AG04450 (cell line): ENCODE data around the gene DCXR. TPM values are rescaled to one million over a fixed set of nuclear protein-coding genes. Genes with fewer than 3 reads are reported as not detected.

Source experiments
- CTCF ChIA-PET: fragments of 300-600, 350-600 bp; formaldehyde crosslinking; extraction: SDS; loops from one replicate; lab custom pipeline; 2022; ENCODE audit warnings: antibody characterized with exemption, inconsistent platforms; lab: Charles Lee
- POLR2A ChIA-PET: fragments of 350-600 bp; formaldehyde crosslinking; extraction: SDS; loops from one replicate; lab custom pipeline; 2021; ENCODE audit warnings: antibody characterized with exemption, inconsistent platforms; lab: Yijun Ruan, JAX
- DNase-seq: peaks from one replicate; pipeline ENCODE4 v3.0.0-alpha.2; 2011; ENCODE audit warnings: low read depth, low spot score
- H3K27ac ChIP-seq: one replicate; pipeline ENCODE4 v1.5.1; 2012; ENCODE audit warnings: low read depth, low read length, control low read depth
- H3K27me3 ChIP-seq: one replicate; pipeline ENCODE4 v1.6.0; 2012; ENCODE audit warnings: low read length; ENCODE audit not compliant: control insufficient read depth, insufficient read depth
- H3K4me3 ChIP-seq: 2 replicates; pipeline ENCODE4 v1.5.1; 2011; ENCODE audit warnings: mild to moderate bottlenecking, low read depth, low read length, control low read depth
- H3K9me3 ChIP-seq: 2 replicates; pipeline ENCODE4 v1.5.1; 2012; ENCODE audit warnings: low read length; ENCODE audit not compliant: control insufficient read depth, insufficient read depth
- polyA plus RNA-seq: library from polyadenylated mRNA; depleted of rRNA; stranded (reverse); fragments of >200 nt; gene quantifications from 2 replicates; pipeline ENCODE4 v1.2.3, GENCODE V29; 2011
- TF ChIP-seq, protein P1 (sequence below): IDR thresholded peaks from 2 replicates; pipeline ENCODE4 v1.5.1; 2011; ENCODE audit warnings: low read depth, low read length, control low read depth, inconsistent platforms

The DCXR gene
- polyA plus RNA-seq, 1 experiment, result 35.5 TPM

GRCh38 chr17:81994593-81995462 is 42.7 kb downstream of the DCXR start:
- Histone ChIP-seq H3K27me3 (no peaks in the 10 kb centered on the region), H3K4me3 (no peak overlapping the region), H3K27ac (no peak overlapping the region), H3K9me3 (peaks cover 18% of the 10 kb centered on the region)
- ChIA-PET POLR2A (interaction anchor here (0.6 to 0.7 kb wide), 2 partner anchors 9 to 1858 kb away, joined by 5 read pairs; no protein-coding TSS in a partner anchor), CTCF (no interaction called here)
- TF ChIP-seq, protein P1, sequence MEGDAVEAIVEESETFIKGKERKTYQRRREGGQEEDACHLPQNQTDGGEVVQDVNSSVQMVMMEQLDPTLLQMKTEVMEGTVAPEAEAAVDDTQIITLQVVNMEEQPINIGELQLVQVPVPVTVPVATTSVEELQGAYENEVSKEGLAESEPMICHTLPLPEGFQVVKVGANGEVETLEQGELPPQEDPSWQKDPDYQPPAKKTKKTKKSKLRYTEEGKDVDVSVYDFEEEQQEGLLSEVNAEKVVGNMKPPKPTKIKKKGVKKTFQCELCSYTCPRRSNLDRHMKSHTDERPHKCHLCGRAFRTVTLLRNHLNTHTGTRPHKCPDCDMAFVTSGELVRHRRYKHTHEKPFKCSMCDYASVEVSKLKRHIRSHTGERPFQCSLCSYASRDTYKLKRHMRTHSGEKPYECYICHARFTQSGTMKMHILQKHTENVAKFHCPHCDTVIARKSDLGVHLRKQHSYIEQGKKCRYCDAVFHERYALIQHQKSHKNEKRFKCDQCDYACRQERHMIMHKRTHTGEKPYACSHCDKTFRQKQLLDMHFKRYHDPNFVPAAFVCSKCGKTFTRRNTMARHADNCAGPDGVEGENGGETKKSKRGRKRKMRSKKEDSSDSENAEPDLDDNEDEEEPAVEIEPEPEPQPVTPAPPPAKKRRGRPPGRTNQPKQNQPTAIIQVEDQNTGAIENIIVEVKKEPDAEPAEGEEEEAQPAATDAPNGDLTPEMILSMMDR, result no peak
- no peak for DNase-seq

GRCh38 chr17:81993729-81994592 is 43.5 kb downstream of the DCXR start:
- Histone ChIP-seq H3K4me3 (no peak overlapping the region), H3K27ac (no peak overlapping the region), H3K9me3 (peaks cover 23% of the 10 kb centered on the region), H3K27me3 (no peaks in the 10 kb centered on the region)
- POLR2A ChIA-PET, result interaction anchor here (0.7 kb wide), 1 partner anchor 10 kb away, joined by 5 read pairs; no protein-coding TSS in a partner anchor
- CTCF ChIA-PET, result no interaction called here
- no peak for DNase-seq
- TF ChIP-seq, protein P1, result no peak

DNA sequence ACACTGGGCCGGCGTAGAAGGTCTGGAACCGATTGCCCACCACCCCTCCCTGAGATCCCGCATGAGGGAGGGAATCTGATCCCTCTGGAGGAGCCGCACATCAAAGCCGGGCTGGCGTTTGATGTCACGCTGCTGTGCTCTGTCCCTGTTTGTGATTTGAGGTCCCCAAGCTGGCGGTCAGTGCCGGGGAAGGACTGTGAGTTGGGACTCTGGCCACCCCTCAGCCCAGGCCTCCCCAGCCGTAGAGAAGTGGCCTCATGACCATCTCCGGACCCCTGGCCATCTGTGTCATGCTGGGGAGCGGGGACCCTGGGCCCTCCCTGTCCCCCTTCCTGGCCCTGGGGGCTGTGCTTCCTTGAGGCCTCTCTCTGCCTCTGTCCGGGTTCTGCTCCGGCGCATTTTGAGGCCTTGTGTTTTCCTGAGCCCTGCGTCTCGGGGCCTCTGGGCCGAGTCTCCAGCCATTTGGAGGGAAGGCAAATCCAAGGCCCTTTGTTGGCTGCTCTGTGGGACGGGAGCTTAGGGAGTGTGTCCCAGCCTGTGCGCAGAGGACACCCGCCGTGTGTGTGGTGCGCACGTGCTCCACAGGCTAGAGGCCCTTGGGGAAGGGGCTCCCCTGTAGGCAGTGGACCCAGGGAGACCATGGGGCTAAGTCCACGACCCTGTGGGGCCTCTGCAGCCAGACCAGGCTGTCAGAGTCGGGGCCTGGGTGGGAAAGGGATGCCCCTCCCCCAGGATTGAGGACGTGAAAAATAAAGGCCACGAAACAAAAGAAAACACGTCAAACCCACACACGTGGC is 45.0 kb downstream of the DCXR start:
- no peak for DNase-seq
- peaks cover 23% of the 10 kb centered on the region for H3K9me3 ChIP-seq
- ChIA-PET CTCF (no interaction called here), POLR2A (no interaction called here)
- TF ChIP-seq, protein P1, result no peak
- H3K27ac ChIP-seq, result peak overlapping the region; percentile 11
- H3K27me3 ChIP-seq, result no peaks in the 10 kb centered on the region
- no peak overlapping the region for H3K4me3 ChIP-seq

DNA sequence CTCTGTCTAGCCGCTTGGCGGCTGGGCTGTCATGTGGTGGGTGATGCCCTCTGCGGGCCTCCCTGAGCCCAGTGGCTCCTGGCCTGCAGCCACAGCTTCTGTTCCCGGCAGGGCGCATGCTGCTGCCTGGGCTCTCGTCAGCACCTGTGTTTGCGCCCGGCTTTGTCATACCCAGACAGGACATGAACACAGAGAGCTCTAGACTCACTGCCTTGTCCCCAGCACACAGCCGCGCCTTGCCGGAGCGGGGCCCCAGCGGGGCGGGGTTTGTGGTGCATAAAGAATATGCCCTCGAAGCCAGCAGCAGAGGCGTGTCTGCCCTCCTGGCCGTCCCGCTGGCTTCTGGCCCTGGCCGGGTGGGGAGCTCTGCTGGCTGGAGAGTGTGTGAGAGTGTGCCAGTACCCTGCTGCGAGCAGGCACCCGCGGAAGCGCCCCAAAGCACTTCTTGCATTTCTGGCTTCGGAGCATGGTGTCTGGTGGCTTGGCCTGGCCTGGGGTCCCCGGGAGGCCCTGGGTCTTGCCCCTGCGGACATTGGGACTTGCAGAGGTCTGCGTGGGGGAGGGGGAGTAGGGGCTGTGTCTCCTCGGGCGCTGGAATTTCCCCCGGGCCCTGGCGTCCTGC is 45.7 kb downstream of the DCXR start:
- TF ChIP-seq, protein P1, result no peak
- H3K27me3 ChIP-seq, result no peaks in the 10 kb centered on the region
- DNase-seq, result no peak
- no peak overlapping the region for H3K27ac ChIP-seq
- CTCF ChIA-PET, result no interaction called here
- POLR2A ChIA-PET, result no interaction called here
- no peak overlapping the region for H3K4me3 ChIP-seq
- peaks cover 20% of the 10 kb centered on the region for H3K9me3 ChIP-seq
